DOHH2 (cell line): Measurements from ENCODE around the gene BUD23.

ENCODE experiments used
- H3F3A ChIP-seq: fragments of 200-600 bp; sonication (generic), shearing (Covaris generic); 2 replicates; pipeline ENCODE4 v1.6.0; 2016; ENCODE audit warnings: antibody characterized with exemption, mild to moderate bottlenecking; ENCODE audit not compliant: control insufficient read depth, insufficient read depth
- H3K27ac ChIP-seq: fragments of 200-600 bp; sonication (generic); 2 replicates; pipeline ENCODE4 v1.5.1; 2014; ENCODE audit warnings: low read depth, mild to moderate bottlenecking, low read length, moderate library complexity
- H3K27me3 ChIP-seq: fragments of 200-600 bp; sonication (generic); 2 replicates; pipeline ENCODE4 v1.6.1; 2014; ENCODE audit warnings: mild to moderate bottlenecking, low read length, mixed read lengths; ENCODE audit not compliant: control insufficient read depth
- H3K36me3 ChIP-seq: fragments of 200-600 bp; sonication (generic); 2 replicates; pipeline ENCODE4 v1.6.1; 2014; ENCODE audit warnings: mild to moderate bottlenecking, low read length, moderate library complexity, mixed read lengths; ENCODE audit not compliant: control insufficient read depth
- H3K4me1 ChIP-seq: fragments of 200-600 bp; sonication (generic); 2 replicates; pipeline ENCODE4 v1.6.1; 2014; ENCODE audit warnings: mild to moderate bottlenecking, low read length, mixed read lengths; ENCODE audit not compliant: control insufficient read depth
- H3K4me2 ChIP-seq: fragments of 200-600 bp; sonication (generic); 2 replicates; pipeline ENCODE4 v1.6.0; 2014; ENCODE audit warnings: mild to moderate bottlenecking, low read length, moderate library complexity
- H3K4me3 ChIP-seq: fragments of 200-600 bp; sonication (generic); 2 replicates; pipeline ENCODE4 v1.5.1; 2014; ENCODE audit warnings: mild to moderate bottlenecking, low read length, mixed read lengths
- H3K79me2 ChIP-seq: fragments of 200-600 bp; sonication (generic); 2 replicates; pipeline ENCODE4 v1.6.1; 2014; ENCODE audit warnings: mild to moderate bottlenecking, low read length, mixed read lengths; ENCODE audit not compliant: control insufficient read depth
- H3K9me2 ChIP-seq: fragments of 200-600 bp; sonication (generic); replicated peaks from 2 replicates; pipeline ENCODE4 v1.6.1; 2014; ENCODE audit warnings: mild to moderate bottlenecking, low read length, mixed read lengths; ENCODE audit not compliant: control insufficient read depth
- H3K9me3 ChIP-seq: fragments of 200-600 bp; sonication (generic); 2 replicates; pipeline ENCODE4 v1.6.1; 2014; ENCODE audit warnings: antibody characterized with exemption, low read length, mixed read lengths; ENCODE audit not compliant: control insufficient read depth, insufficient read depth
- H4K20me1 ChIP-seq: fragments of 200-600 bp; sonication (generic); 2 replicates; pipeline ENCODE4 v1.6.0; 2014; ENCODE audit warnings: low read depth, mild to moderate bottlenecking, antibody characterized with exemption, low read length, moderate library complexity; ENCODE audit not compliant: control insufficient read depth, insufficient read depth
- EZH2phosphoT487 ChIP-seq: fragments of 200-600 bp; sonication (generic); IDR thresholded peaks from 2 replicates; pipeline ENCODE4 v1.6.1; 2017; ENCODE audit warnings: borderline replicate concordance, mild to moderate bottlenecking, antibody characterized with exemption, low read length, moderate library complexity, mixed read lengths
- TF ChIP-seq, protein P1 (sequence below): fragments of 200-600 bp; sonication (generic); IDR thresholded peaks from one replicate; pipeline ENCODE4 v1.5.1; 2014; ENCODE audit warnings: antibody characterized with exemption, mild to moderate bottlenecking, low read depth, low read length; ENCODE audit not compliant: poor library complexity, severe bottlenecking

Gene BUD23, protein sequence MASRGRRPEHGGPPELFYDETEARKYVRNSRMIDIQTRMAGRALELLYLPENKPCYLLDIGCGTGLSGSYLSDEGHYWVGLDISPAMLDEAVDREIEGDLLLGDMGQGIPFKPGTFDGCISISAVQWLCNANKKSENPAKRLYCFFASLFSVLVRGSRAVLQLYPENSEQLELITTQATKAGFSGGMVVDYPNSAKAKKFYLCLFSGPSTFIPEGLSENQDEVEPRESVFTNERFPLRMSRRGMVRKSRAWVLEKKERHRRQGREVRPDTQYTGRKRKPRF

DNA sequence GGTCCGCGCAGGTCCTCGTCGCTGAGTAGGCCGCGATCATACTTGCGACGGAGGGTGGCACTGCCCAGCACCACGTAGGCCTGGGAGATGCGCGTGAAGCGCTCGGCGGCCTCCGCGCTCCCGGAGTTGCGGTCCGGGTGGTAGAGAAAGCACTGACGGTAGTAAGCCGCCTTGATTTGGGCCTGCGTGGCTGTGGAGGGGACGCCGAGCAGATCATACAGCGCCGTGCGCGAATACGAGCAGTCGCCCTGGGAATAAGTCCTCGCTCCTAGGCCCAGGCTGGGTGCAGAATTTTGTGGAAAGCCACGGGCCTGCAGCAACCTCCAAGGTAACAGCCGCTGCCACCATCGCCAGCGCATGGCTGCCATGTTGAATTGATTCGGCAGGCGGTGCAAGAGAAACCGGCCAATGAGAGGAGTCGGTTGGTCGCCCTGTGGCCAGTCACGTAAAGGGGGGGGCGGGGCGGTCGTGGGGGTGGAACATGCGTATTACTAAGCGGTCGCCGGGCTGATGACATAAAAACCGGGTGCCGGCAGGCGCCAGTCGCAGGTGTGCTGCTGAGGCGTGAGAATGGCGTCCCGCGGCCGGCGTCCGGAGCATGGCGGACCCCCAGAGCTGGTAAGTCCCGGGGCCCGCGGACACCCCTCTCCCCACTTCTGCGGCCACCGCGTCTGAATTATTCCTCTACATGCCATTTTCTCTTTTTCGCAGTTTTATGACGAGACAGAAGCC is at the start of gene BUD23, which contains the start of gene DNAJC30:
Gene BUD23 (plus strand): TSS at position 542 of the 732 bp plus-strand sequence. CDS start 29 bp downstream, at position 571.
Gene DNAJC30 (minus strand): TSS at position 398 of the 732 bp plus-strand sequence. CDS start 30 bp downstream, at position 368.
- Histone ChIP-seq H3F3A (no peaks in the 10 kb centered on the region), H3K4me2 (peak within 1 kb of the TSS; percentile 94), H3K9me3 (no peaks in the 10 kb centered on the region), H3K9me2 (no peaks in the 10 kb centered on the region), H3K4me1 (peaks cover 26% of the 10 kb centered on the region), H4K20me1 (0 out of 2 replicates have a peak, but pooled peaks cover 3% of the 10 kb centered on the region), H3K4me3 (peak within 1 kb of the TSS; percentile 80), H3K27ac (peak within 1 kb of the TSS; percentile 43), H3K79me2 (peaks cover 91% of the 10 kb centered on the region), H3K36me3 (peaks cover 55% of the 10 kb centered on the region), H3K27me3 (no peaks in the 10 kb centered on the region)
- no peak for TF ChIP-seq EZH2phosphoT487
- TF ChIP-seq, protein P1, sequence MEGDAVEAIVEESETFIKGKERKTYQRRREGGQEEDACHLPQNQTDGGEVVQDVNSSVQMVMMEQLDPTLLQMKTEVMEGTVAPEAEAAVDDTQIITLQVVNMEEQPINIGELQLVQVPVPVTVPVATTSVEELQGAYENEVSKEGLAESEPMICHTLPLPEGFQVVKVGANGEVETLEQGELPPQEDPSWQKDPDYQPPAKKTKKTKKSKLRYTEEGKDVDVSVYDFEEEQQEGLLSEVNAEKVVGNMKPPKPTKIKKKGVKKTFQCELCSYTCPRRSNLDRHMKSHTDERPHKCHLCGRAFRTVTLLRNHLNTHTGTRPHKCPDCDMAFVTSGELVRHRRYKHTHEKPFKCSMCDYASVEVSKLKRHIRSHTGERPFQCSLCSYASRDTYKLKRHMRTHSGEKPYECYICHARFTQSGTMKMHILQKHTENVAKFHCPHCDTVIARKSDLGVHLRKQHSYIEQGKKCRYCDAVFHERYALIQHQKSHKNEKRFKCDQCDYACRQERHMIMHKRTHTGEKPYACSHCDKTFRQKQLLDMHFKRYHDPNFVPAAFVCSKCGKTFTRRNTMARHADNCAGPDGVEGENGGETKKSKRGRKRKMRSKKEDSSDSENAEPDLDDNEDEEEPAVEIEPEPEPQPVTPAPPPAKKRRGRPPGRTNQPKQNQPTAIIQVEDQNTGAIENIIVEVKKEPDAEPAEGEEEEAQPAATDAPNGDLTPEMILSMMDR, result no peak

DNA sequence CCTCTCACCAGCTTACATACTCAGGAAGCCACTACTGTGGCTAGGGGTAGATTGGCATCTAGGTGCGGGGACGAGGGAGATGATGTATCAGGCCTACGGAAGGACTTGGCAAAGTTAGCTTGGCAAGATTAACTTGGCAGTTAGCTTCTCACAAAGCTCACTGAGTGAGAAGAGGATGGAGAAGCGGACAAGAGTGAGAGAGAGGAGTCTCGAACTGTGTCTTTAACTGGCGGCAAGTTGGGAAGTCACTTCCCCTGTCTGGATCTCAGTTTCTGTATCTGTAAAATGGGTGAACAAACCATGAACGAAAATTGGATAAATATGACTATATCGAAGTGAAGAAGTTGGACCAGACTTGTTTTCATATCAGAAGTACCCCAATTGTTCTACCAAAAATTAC is 49.6 kb upstream of the BUD23 start:
- Histone ChIP-seq H3K36me3 (no peaks in the 10 kb centered on the region), H3K27ac (no peak overlapping the region), H3K9me2 (no peaks in the 10 kb centered on the region), H3K4me3 (no peak overlapping the region), H3K9me3 (no peaks in the 10 kb centered on the region), H3K4me2 (no peak overlapping the region), H3K79me2 (no peaks in the 10 kb centered on the region), H3K27me3 (peaks cover 23% of the 10 kb centered on the region; the same call in 1 of the 2 replicates), H3F3A (no peaks in the 10 kb centered on the region), H4K20me1 (no peaks in the 10 kb centered on the region), H3K4me1 (no peaks in the 10 kb centered on the region)
- no peak for TF ChIP-seq EZH2phosphoT487
- TF ChIP-seq, protein P1, result no peak

DNA sequence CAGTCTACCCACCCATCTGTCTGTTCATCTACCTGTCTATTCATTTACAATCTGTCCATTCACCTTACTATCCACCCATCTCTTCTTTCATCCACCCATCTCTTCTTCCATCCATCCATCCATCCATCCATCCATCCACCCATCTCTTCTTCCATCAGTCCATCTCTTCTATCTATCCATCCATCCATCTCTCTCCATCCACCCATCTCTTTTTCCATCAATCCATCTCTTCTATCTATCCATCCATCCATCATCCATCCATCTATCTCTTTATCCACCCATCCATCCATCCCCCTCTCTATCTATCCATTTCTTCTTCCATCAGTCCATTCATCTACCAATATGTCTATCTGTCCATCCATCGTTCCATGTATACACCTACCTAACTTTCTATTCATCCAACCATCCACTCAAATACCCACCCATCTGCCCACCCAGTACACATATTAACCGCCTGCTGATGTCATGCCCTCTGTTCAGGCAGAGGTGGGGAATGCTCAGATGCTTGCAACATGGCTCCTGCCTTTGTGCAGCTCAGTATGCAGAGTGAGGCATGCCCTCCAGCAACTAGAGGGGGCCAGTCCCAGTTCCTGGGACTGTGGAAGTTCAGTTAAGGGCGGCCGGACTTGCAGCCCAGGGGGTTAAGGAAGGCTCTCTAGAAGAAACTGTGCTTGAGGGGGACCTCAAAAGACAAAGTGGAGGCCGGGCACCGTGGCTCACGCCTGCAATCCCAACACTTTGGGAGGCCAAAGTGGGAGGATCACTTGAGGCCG is 47.8 kb upstream of the BUD23 start:
- Histone ChIP-seq H3K4me3 (no peak overlapping the region), H3K27me3 (peaks cover 23% of the 10 kb centered on the region; the same call in 1 of the 2 replicates), H3K4me1 (no peaks in the 10 kb centered on the region), H3F3A (no peaks in the 10 kb centered on the region), H3K36me3 (no peaks in the 10 kb centered on the region), H4K20me1 (no peaks in the 10 kb centered on the region), H3K79me2 (no peaks in the 10 kb centered on the region), H3K9me3 (no peaks in the 10 kb centered on the region), H3K9me2 (no peaks in the 10 kb centered on the region), H3K27ac (no peak overlapping the region), H3K4me2 (no peak overlapping the region)
- TF ChIP-seq, protein P1, result no peak
